GM19099 (cell line): Measurements from ENCODE around the gene SAMD14.

Experiments used
- POLR2A ChIP-seq: IDR thresholded peaks from 3 replicates; pipeline ENCODE4 v1.6.1; 2011; ENCODE audit warnings: low read depth; ENCODE audit not compliant: insufficient read length; ENCODE audit errors: extremely low read depth

Gene SAMD14

DNA sequence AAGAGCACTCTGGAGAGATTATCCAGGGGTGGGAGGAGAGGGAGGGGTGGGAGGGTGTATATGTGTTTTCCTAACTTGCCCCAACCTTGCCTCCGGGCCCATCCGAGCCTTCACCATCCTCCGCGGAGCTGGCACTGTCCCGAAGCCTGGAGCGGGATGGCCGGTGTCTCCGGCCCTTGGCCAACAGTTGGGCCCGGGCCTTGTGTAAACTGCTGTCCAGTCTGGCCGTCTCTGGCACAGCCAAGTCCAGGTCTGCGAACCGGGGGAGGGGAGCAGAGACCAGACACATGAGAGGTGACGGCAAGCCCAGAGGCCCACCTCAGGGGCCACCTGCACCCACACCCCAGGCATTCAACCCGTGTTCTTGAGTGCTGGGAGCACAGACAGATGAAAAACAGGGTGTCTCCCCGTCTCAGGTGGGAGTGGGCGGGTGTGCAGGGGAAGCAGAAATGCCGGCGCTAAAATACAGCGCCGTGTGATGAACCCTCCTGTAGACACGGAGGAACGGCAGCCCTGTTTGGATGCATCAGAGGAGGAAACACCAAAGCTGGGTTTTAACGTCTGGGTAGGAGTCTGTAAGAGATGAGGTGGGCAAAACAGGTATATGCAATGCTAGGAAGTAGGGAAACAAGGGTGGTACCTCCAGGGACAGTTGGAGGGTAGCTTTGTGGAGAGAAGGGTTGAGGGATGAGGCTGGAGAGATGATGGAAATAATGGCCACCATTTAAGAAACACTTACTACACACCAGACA is 11.7 kb downstream of the SAMD14 start:
- TF ChIP-seq POLR2A: no peak

GRCh38 chr17:50117202-50118051 is 12.5 kb downstream of the SAMD14 start:
- TF ChIP-seq POLR2A: no peak

DNA sequence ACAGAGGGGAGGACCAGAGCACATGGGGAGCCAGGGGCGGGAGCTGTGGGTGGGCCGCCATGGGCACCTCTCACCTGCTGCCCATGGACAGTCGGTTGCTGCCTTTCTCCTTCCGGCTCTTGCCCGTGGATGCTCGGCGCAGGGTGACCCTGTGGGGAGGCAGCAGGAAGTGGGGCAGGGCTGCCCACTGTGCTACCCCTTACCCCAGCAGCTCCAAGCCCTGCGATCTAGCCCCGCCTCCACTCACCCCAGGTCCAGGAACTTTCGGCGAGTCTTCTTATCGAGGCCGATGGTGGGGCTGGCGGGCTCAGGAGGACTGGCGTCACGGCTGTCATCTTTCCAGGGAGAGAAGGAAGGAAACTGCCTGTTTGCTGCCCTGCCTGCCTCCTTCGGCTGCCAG is 14.2 kb downstream of the SAMD14 start:
- no peak for TF ChIP-seq POLR2A

- TF ChIP-seq POLR2A: no peak
Measured at GRCh38 chr17:50114849-50115357, 15.1 kb downstream of the SAMD14 start.

GRCh38 chr17:50114401-50114800 is 15.6 kb downstream of the SAMD14 start:
- TF ChIP-seq POLR2A: no peak

DNA sequence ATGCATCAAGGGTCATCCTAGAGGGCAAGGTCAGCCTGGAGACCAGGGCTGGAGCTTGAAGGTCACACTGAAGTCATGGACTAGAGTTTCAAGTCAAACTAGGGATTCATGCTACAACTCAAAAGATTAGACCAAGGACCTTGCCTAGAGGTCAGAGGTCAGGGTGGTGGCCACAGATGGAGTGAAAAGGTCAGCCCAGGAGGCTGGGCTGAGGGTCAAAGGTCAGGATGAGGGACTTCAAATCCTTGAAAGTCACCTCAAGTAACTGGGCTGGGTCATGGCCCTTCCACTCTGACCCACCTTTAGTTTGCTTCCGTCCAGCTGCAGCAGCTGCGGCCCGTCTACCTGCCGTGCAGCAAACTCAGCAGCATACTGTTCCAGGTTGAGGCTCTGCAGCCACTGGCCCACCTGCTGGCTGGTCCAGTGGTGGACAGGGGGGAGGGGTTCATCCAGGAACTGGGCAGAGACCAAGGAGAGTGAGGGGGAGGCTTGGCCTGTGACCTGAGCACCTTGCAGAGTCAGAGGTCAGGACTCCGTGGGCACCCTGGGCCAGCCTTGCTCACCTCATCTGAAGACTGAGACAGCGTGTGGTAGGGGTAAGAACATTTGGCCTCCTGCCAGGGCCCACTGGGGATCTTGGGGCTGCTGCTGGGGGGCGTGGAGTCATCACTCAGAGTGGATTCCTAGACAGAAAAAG is 16.2 kb downstream of the SAMD14 start:
- no peak for TF ChIP-seq POLR2A

GRCh38 chr17:50112694-50113093 is 17.3 kb downstream of the SAMD14 start:
- TF ChIP-seq POLR2A: no peak

GRCh38 chr17:50111673-50112655 is 18.0 kb downstream of the SAMD14 start:
- TF ChIP-seq POLR2A: no peak

DNA sequence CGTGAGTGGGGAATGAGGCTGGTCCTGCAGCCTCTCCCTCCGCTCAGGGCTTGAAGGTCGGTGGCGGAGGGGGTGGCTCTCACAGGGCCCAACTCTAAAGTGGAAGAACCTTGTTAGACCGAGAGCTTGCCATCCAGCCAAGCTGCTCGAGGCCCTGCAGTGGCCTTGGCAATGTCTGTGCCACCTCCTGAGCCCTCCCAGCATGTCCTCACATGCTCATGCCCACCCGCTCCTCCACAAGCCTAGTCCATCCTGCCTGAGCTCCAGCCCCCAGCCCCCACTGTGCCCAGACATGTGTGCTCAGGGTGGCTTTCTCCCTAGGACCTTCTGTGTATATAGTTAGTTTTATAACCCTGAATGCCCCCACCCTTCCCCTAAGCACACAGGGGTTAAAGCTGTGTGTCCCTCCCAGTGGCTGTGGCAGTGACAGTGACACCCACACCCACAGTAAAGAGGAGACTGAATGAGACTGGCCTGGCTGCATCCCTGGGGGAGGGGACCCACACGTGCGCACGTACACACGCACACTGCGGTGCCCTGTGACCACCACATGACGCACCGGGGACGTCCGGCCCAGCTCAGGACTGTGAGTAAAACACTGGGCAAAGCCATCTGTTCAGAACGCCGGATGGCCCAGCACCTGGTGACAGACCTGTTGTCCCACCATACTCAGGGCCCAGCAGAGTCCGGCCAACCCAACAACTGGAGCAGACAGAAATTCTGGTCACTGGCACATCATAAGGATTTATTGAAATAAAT is 19.2 kb downstream of the SAMD14 start:
- no peak for TF ChIP-seq POLR2A

GRCh38 chr17:50109785-50110184 is 20.2 kb downstream of the SAMD14 start:
- TF ChIP-seq POLR2A: no peak

GRCh38 chr17:50109207-50109606 is 20.8 kb downstream of the SAMD14 start:
- TF ChIP-seq POLR2A: no peak

DNA sequence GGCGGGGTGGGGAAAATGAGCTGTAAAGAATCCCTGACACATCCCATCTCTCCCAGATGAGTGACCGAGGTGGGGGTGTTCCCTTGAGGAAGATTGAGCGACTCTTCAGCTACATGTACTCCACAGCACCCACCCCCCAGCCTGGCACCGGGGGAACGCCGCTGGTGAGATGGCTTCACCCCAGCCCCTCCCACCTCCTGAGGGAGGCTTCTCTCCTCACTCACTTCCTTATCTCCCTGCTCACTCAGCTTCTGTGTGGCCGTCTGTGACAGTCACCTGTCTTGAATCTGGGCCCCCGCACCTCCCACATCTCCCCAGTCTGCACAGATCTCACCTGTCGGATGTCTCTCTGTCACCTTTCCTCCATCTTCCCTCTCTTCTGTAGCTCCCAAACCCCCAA is 21.4 kb downstream of the SAMD14 start:
- TF ChIP-seq POLR2A: no peak

- TF ChIP-seq POLR2A: no peak
Measured at GRCh38 chr17:50107790-50108414, 22.1 kb downstream of the SAMD14 start.

GRCh38 chr17:50106393-50107131 is 23.4 kb downstream of the SAMD14 start:
- no peak for TF ChIP-seq POLR2A
